Measurements from ENCODE around the gene CYP2E1. TPM values are rescaled to one million over a fixed set of nuclear protein-coding genes. Genes with fewer than 3 reads are reported as not detected.

CYP2E1 gene
- total RNA-seq, 2 experiments from 2014 or later: 0.43 to 0.87 TPM

- Mint-ChIP-seq H3K9me3 (no peaks in the 10 kb centered on the region), H3K36me3 (ENCODE audit: low read depth) (no peaks in the 10 kb centered on the region), H3K4me3 (no peak overlapping the region), H3K27me3 (peaks cover 18% of the 10 kb centered on the region), H3K4me1 (ENCODE audit: low read depth) (no peaks in the 10 kb centered on the region), H3K27ac (no peak overlapping the region)
- ChIA-PET POLR2A (no interaction called here), CTCF (no interaction called here)
- intact Hi-C loops (cut with micrococcal nuclease): no loop called here
- ATAC-seq (no peak), DNase-seq (no peak)
- TF ChIP-seq CTCF (IDR thresholded peaks at IDR 0.05): no peak
These were observed 28.4 kb downstream of the CYP2E1 start for GRCh38 chr10:133555521-133555920.

DNA sequence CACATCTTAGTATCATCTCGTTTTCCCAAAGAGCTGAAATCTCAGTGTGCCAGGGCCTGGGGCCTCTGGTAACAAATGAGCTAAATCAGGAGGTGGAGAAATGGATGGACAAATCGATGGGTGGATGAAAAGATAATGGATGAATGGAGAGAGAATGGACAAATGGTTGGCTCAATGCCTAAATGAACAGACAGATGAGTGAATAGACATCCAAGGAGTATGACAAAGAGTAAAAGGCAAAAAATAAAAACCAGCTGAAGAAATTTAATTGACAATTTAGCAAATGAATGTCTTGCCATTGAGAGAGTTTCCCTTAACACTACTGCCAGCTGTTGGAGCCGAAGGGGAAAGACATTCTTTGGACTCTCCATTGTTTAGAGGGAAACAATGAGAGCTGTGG lies 30.2 kb downstream of the CYP2E1 start:
- ATAC-seq (no peak), DNase-seq (no peak)
- no peak for TF ChIP-seq CTCF (IDR thresholded peaks at IDR 0.05)
- H3K27ac Mint-ChIP-seq: no peak overlapping the region
- ChIA-PET POLR2A (no interaction called here), CTCF (interaction anchor here (0.9 kb wide), 1 partner anchor 228 kb away, joined by 3 read pairs; no protein-coding TSS in a partner anchor)
- no peak overlapping the region for H3K4me3 Mint-ChIP-seq
- H3K27me3 Mint-ChIP-seq: peaks cover 11% of the 10 kb centered on the region
- H3K9me3 Mint-ChIP-seq: no peaks in the 10 kb centered on the region
- H3K36me3 Mint-ChIP-seq (ENCODE audit: low read depth): no peaks in the 10 kb centered on the region
- intact Hi-C loops (cut with micrococcal nuclease): no loop called here
- no peaks in the 10 kb centered on the region for H3K4me1 Mint-ChIP-seq (ENCODE audit: low read depth)

DNA sequence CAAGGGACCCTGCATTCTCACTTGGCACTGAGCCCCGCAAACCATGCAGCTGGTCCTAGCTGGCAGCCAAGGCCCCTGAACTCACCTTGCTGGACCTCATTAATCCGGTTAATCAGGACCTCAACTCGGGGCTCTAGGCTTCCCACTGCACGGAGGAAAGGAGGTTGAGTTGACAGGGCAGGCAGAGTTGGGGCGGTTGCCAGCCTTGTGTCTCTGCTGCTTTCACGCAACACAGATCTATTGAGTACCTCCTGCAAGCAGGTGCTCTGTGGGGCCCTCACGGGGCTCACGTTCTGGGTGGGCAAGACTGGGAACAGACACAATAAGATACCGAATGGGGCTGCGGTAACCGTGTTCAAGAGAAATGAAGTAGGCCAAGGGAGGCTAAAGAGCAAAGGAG lies 32.1 kb downstream of the CYP2E1 start:
- intact Hi-C loops (cut with micrococcal nuclease): no loop called here
- DNase-seq (no peak), ATAC-seq (no peak)
- Mint-ChIP-seq H3K27me3 (peaks cover 11% of the 10 kb centered on the region), H3K4me3 (no peak overlapping the region), H3K27ac (no peak overlapping the region), H3K36me3 (ENCODE audit: low read depth) (no peaks in the 10 kb centered on the region), H3K4me1 (ENCODE audit: low read depth) (no peaks in the 10 kb centered on the region), H3K9me3 (no peaks in the 10 kb centered on the region)
- TF ChIP-seq CTCF (IDR thresholded peaks at IDR 0.05): no peak
- ChIA-PET POLR2A (no interaction called here), CTCF (no interaction called here)

DNA sequence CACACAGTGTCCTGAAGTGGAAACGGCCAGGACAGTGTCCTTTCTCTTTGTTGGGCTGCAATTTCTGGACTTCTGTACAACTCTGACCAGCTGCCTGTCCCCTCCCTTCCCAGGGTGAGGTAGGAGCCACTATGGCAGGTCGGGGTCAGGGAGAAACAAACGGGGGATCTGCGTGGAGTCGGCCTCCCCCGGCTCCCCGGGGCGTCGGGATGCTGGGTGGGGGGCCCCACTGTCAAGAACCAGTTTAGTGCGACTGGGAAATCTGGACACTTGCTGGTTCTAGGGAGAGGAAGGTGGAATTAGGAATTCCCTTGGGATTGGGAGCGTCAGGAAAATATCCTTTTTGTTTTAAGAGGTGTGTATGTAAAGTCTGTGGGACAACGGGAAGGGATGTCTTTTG lies 37.7 kb downstream of the CYP2E1 start:
- H3K4me3 Mint-ChIP-seq: no peak overlapping the region
- intact Hi-C loops (cut with micrococcal nuclease): no loop called here

More for the DNA sequence above, 37.7 kb downstream of the CYP2E1 start:
- POLR2A ChIA-PET: no interaction called here
- Mint-ChIP-seq H3K27me3 (peaks cover 7% of the 10 kb centered on the region), H3K9me3 (no peaks in the 10 kb centered on the region), H3K27ac (no peak overlapping the region), H3K4me1 (ENCODE audit: low read depth) (no peaks in the 10 kb centered on the region), H3K36me3 (ENCODE audit: low read depth) (no peaks in the 10 kb centered on the region)
- DNase-seq (no peak), ATAC-seq (no peak)
- no peak for TF ChIP-seq CTCF (IDR thresholded peaks at IDR 0.05)
- CTCF ChIA-PET: no interaction called here

All from activated CD8-positive, alpha-beta T cell treated with anti-CD3 and anti-CD28 coated beads for 36 hours (primary cell).